Chondrocyte (in vitro differentiated cells): Measurements from ENCODE around the gene PREX1. TPM values are rescaled to one million over a fixed set of nuclear protein-coding genes. Genes with fewer than 3 reads are reported as not detected.

ENCODE experiments used
- DNase-seq: peaks from one replicate; pipeline ENCODE4 v3.0.0; 2021; ENCODE audit warnings: mixed read lengths, low spot score
- H3K27ac Mint-ChIP-seq: one replicate; pipeline ENCODE4 v1.8.0; 2021; ENCODE audit warnings: mild to moderate bottlenecking, moderate library complexity, mixed read lengths; ENCODE audit not compliant: unreplicated experiment
- H3K27me3 Mint-ChIP-seq: 2 replicates; pipeline ENCODE4 v1.8.0; 2021; ENCODE audit warnings: low read depth, mixed read lengths
- H3K36me3 Mint-ChIP-seq: 2 replicates; pipeline ENCODE4 v1.8.0; 2021; ENCODE audit warnings: low read depth, mixed read lengths
- H3K4me1 Mint-ChIP-seq: 2 replicates; pipeline ENCODE4 v1.8.0; 2021; ENCODE audit warnings: low read depth, mild to moderate bottlenecking, mixed read lengths
- H3K4me3 Mint-ChIP-seq: one replicate; pipeline ENCODE4 v1.8.0; 2021; ENCODE audit warnings: mild to moderate bottlenecking, moderate library complexity, mixed read lengths; ENCODE audit not compliant: unreplicated experiment
- H3K9me3 Mint-ChIP-seq: 2 replicates; pipeline ENCODE4 v1.8.0; 2021; ENCODE audit warnings: low read depth, mixed read lengths
- CTCF ChIP-seq: fragments of 200-600 bp; sonication (generic); IDR thresholded peaks from 2 replicates; pipeline ENCODE4 v1.5.0; 2021; ENCODE audit warnings: antibody characterized with exemption, mild to moderate bottlenecking, moderate library complexity
- total RNA-seq: library from RNA; stranded (reverse); gene quantifications from 3 replicates; pipeline ENCODE4 v1.2.1, GENCODE V29; 2021

Gene PREX1
- total RNA-seq, 1 donor from 2014 or later = 3.0 TPM

- H3K27ac Mint-ChIP-seq = peak overlapping the region; percentile 90
- peak overlapping the region; percentile 77 for H3K4me3 Mint-ChIP-seq
- peaks cover 32% of the 10 kb centered on the region for H3K4me1 Mint-ChIP-seq
- peak; percentile 95 for DNase-seq
- TF ChIP-seq CTCF = peak; percentile 85
- H3K9me3 Mint-ChIP-seq = no peaks in the 10 kb centered on the region
- no peaks in the 10 kb centered on the region for H3K36me3 Mint-ChIP-seq
- no peaks in the 10 kb centered on the region for H3K27me3 Mint-ChIP-seq
These were observed 207.1 kb downstream of the PREX1 start for GRCh38 chr20:48620507-48621375.

DNA sequence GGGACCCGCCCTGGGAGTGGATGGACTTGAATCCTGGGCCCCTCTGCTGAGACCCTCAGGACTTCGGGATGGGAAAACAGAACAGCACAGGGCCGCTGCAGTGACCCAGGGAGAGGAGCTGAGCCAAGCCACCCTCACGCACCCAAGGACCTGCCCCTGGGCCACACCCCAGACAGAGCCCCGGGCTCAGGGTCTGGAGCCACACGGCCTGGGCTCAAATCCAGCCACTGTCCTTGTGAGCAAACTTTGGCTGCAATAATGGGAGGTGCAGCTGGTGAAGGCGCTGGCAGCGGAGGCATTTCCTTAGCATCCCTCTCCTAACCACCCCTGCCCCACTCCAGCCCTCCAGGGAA, 207.7 kb downstream of the PREX1 start:
- Mint-ChIP-seq H3K4me3 (no peak overlapping the region), H3K27ac (no peak overlapping the region), H3K27me3 (no peaks in the 10 kb centered on the region), H3K9me3 (no peaks in the 10 kb centered on the region), H3K36me3 (no peaks in the 10 kb centered on the region), H3K4me1 (peaks cover 32% of the 10 kb centered on the region)
- no peak for DNase-seq
- no peak for TF ChIP-seq CTCF

- DNase-seq = peak; percentile 86
These were observed 208.4 kb downstream of the PREX1 start for GRCh38 chr20:48619126-48620101.

DNA sequence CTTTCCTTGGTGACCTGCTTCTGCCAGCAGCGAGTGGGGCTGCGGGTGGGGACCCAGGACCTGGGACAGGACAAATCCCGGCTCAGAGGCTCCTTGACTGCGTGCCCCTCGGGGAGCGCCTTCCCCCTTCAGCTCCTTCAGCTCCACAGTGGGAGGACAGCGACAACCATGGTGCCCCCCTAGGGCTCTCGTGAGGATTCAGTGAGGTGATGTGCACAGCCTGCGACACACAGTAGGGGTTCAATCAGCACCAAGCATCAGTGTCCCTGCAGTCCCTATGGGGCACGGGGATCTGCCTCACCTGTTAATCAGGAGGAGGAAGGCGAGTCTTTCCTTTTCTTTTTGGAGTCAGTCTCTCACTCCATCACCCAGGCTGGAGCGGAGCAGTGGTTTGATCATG, 209.2 kb downstream of the PREX1 start:
- Mint-ChIP-seq H3K9me3 (no peaks in the 10 kb centered on the region), H3K4me3 (no peak overlapping the region), H3K4me1 (peaks cover 32% of the 10 kb centered on the region), H3K36me3 (no peaks in the 10 kb centered on the region), H3K27me3 (peaks cover 4% of the 10 kb centered on the region), H3K27ac (no peak overlapping the region)
- TF ChIP-seq CTCF = no peak
- peak; percentile 80 for DNase-seq

More at GRCh38 chr20:48619126-48620101, 208.4 kb downstream of the PREX1 start:
- Mint-ChIP-seq H3K27me3 (no peaks in the 10 kb centered on the region), H3K9me3 (no peaks in the 10 kb centered on the region), H3K4me3 (no peak overlapping the region), H3K4me1 (peaks cover 32% of the 10 kb centered on the region), H3K27ac (peak overlapping the region; percentile 32), H3K36me3 (no peaks in the 10 kb centered on the region)
- TF ChIP-seq CTCF = no peak

DNA sequence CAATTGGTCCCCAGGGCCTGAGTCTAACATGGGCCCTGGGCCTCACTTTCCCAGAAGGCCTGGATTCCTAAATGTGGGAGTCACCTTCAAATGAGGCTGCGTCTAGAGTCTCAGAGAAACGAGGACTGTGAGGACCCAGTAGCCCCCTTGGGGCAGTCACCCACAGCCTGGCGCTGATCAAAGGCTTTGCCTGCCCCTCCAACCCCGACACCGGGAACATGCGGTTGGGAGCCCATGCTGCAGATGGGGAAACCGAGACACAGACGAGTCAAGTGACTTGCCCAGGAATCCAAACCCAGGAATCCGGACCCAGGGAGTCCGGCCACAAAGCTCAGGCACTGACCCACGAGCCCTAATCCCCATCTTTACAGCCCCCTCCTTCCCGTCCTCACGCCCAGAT, 209.7 kb downstream of the PREX1 start:
- no peak overlapping the region for H3K4me3 Mint-ChIP-seq
- peaks cover 5% of the 10 kb centered on the region for H3K27me3 Mint-ChIP-seq
- H3K4me1 Mint-ChIP-seq = peaks cover 32% of the 10 kb centered on the region
- H3K9me3 Mint-ChIP-seq = no peaks in the 10 kb centered on the region
- no peak for TF ChIP-seq CTCF
- no peaks in the 10 kb centered on the region for H3K36me3 Mint-ChIP-seq
- H3K27ac Mint-ChIP-seq = no peak overlapping the region
- DNase-seq = peak; percentile 80
